PC-9 (cell line): ENCODE data around the gene PXMP2. TPM values are rescaled to one million over a fixed set of nuclear protein-coding genes. Genes with fewer than 3 reads are reported as not detected.
"Not testable (repeated sequence)": the region's sequence is repeated elsewhere in the genome, so short reads cannot be mapped to it uniquely, and the experiment has no call there.

Experiments used
- BruUV-seq: library from RNA; stranded (reverse); fragments of 400-500 nt; replicated peaks from 2 replicates; lab custom pipeline; 2021; lab: Mats Ljungman, UMichigan
- CTCF ChIA-PET: fragments of 300-600 bp; sonication (Branson Sonifier 250); formaldehyde crosslinking; loops from one replicate; lab custom pipeline; 2022; ENCODE audit warnings: antibody characterized with exemption; lab: Charles Lee
- POLR2A ChIA-PET: fragments of 300-600 bp; sonication (Branson Sonifier 250); formaldehyde crosslinking; loops from one replicate; lab custom pipeline; 2022; ENCODE audit warnings: antibody characterized with exemption; ENCODE audit not compliant: unreplicated experiment; lab: Charles Lee
- DNase-seq, 2 experiments: peaks; one replicate each; pipeline versions ENCODE4 v3.0.0 to v3.0.0-alpha.2; 2015 to 2022; ENCODE audit warnings: mixed read lengths in 1 of 2
- H2AFZ ChIP-seq: fragments of 200-600 bp; sonication (generic); 2 replicates; pipeline ENCODE4 v1.8.1; 2017; ENCODE audit warnings: antibody characterized with exemption
- H3F3A ChIP-seq: fragments of 200-600 bp; sonication (generic); 2 replicates; pipeline ENCODE4 v1.8.1; 2017; ENCODE audit warnings: antibody characterized with exemption, mild to moderate bottlenecking, low read depth; ENCODE audit not compliant: insufficient read depth
- H3K27ac ChIP-seq: fragments of 200-600 bp; sonication (generic); 2 replicates; pipeline ENCODE4 v1.6.1; 2016; ENCODE audit warnings: mixed run types
- H3K27me3 ChIP-seq: fragments of 200-600 bp; sonication (generic); 2 replicates; pipeline ENCODE4 v1.6.1; 2016; ENCODE audit warnings: low read depth, mixed run types; ENCODE audit not compliant: insufficient read depth
- H3K36me3 ChIP-seq: fragments of 200-600 bp; sonication (generic); 2 replicates; pipeline ENCODE4 v1.6.1; 2016; ENCODE audit warnings: low read depth, mixed run types
- H3K4me1 ChIP-seq: fragments of 200-600 bp; sonication (generic); replicated peaks from 2 replicates; pipeline ENCODE4 v1.6.1; 2016; ENCODE audit warnings: mixed run types; ENCODE audit not compliant: insufficient read depth
- H3K4me2 ChIP-seq: fragments of 200-600 bp; sonication (generic); 2 replicates; pipeline ENCODE4 v1.6.1; 2017; ENCODE audit warnings: mixed run types
- H3K4me3 ChIP-seq: fragments of 200-600 bp; sonication (generic); 2 replicates; pipeline ENCODE4 v1.6.1; 2016; ENCODE audit warnings: mixed run types
- H3K79me2 ChIP-seq: fragments of 200-600 bp; sonication (generic); 2 replicates; pipeline ENCODE4 v1.6.1; 2017; ENCODE audit warnings: low read depth, mixed run types
- H3K9me2 ChIP-seq: fragments of 200-600 bp; sonication (generic); 2 replicates; pipeline ENCODE4 v1.8.1; 2017; ENCODE audit warnings: mild to moderate bottlenecking; ENCODE audit not compliant: insufficient read depth
- H3K9me3 ChIP-seq: fragments of 200-600 bp; sonication (generic); 2 replicates; pipeline ENCODE4 v1.8.1; 2016; ENCODE audit warnings: low read depth; ENCODE audit not compliant: insufficient read depth
- H4K20me1 ChIP-seq: fragments of 200-600 bp; sonication (generic); 2 replicates; pipeline ENCODE4 v1.8.1; 2017; ENCODE audit not compliant: insufficient read depth
- EZH2 ChIP-seq: fragments of 200-600 bp; sonication (generic); IDR thresholded peaks from 2 replicates; pipeline ENCODE4 v1.8.0; 2017; ENCODE audit warnings: antibody characterized with exemption, low read depth
- intact Hi-C: fragments of 100-400 bp; cut with micrococcal nuclease; formaldehyde crosslinking; loops from one replicate; pipeline ENCODE4 v1.10.0; 2022; ENCODE audit not compliant: unreplicated experiment
- total RNA-seq: library from RNA; stranded (reverse); gene quantifications from 2 replicates; pipeline ENCODE4 v1.2.3, GENCODE V29; 2021
- TF ChIP-seq, protein P1 (sequence below): fragments of 200-600 bp; sonication (generic); conservative IDR thresholded peaks from 2 replicates; pipeline ENCODE4 v1.6.1; 2017; ENCODE audit warnings: mixed run types, antibody characterized with exemption, mild to moderate bottlenecking, moderate library complexity

Gene PXMP2
- total RNA-seq, 1 experiment from 2014 or later = 38.6 TPM

DNA sequence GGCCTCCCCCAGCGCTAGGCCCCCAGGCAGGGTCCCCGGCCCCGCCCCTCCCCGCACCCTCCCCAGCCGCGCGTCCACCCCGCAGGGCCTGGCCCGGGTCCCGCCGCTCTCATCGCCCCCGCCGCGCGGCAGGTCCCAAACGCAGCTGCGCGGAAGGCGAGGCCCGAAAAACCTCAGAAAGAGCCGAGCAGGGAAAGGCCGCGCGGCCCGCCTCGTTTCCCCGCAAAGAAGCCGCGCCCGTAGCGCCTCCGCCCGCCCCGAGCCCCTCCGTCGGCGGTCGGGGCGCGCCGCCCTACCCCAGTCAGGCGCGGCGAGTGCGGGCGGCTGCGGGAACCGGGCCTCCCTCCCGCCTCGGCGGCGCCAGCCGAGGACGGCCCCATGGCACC lies 569 bp upstream of the PXMP2 start:
- no peak for DNase-seq
- Histone ChIP-seq H3K9me3 (no peaks in the 10 kb centered on the region), H3K9me2 (no peaks in the 10 kb centered on the region), H3K79me2 (peaks cover 39% of the 10 kb centered on the region), H3K4me2 (peak overlapping the region; percentile 81), H3K4me1 (peaks cover 13% of the 10 kb centered on the region), H3F3A (peaks cover 4% of the 10 kb centered on the region; the same call in 1 of the 2 replicates), H3K27me3 (no peaks in the 10 kb centered on the region), H2AFZ (peak overlapping the region; percentile 80), H3K27ac (no peak overlapping the region), H3K4me3 (peak overlapping the region; percentile 81; the same call in 1 of the 2 replicates), H4K20me1 (no peaks in the 10 kb centered on the region), H3K36me3 (peaks cover 8% of the 10 kb centered on the region; the same call in 1 of the 2 replicates)
- BruUV-seq = no TSS peak
- ChIA-PET POLR2A (interaction anchor here (0.6 kb wide), 1 partner anchor 142 kb away, joined by 3 read pairs; no protein-coding TSS in a partner anchor), CTCF (no interaction called here)
- no peak for TF ChIP-seq EZH2
- TF ChIP-seq, protein P1, sequence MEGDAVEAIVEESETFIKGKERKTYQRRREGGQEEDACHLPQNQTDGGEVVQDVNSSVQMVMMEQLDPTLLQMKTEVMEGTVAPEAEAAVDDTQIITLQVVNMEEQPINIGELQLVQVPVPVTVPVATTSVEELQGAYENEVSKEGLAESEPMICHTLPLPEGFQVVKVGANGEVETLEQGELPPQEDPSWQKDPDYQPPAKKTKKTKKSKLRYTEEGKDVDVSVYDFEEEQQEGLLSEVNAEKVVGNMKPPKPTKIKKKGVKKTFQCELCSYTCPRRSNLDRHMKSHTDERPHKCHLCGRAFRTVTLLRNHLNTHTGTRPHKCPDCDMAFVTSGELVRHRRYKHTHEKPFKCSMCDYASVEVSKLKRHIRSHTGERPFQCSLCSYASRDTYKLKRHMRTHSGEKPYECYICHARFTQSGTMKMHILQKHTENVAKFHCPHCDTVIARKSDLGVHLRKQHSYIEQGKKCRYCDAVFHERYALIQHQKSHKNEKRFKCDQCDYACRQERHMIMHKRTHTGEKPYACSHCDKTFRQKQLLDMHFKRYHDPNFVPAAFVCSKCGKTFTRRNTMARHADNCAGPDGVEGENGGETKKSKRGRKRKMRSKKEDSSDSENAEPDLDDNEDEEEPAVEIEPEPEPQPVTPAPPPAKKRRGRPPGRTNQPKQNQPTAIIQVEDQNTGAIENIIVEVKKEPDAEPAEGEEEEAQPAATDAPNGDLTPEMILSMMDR = no peak
- intact Hi-C loops = loop anchor here (2.0 kb wide), 1 partner anchor 74 kb away; the partner anchor contains the start of gene ANKLE2

DNA sequence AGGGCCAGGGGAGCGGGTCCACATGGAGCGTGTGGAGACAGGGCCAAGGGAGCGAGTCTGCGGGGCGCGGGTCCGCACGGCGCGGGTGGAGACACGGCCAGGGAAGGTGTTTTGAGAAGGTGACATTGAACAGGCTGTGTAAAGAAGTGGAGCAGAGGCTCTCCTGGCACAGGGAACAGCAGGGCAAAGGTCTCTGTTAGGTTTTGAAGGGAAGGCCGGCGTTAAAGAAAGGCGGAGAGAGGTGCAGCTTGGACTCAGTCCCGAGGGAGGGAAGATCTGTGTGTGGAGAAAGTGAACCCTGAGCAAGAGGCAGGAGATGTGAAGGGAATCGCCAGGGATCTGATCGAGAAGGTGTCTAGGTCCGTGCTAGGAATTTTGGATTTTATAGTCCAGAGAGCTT lies 1.8 kb downstream of the PXMP2 start:
- Histone ChIP-seq H3K79me2 (peaks cover 21% of the 10 kb centered on the region), H3K27me3 (no peaks in the 10 kb centered on the region), H3K4me2 (no peak overlapping the region), H3K9me2 (no peaks in the 10 kb centered on the region), H3K36me3 (peaks cover 8% of the 10 kb centered on the region; the same call in 1 of the 2 replicates), H3F3A (peaks cover 4% of the 10 kb centered on the region; the same call in 1 of the 2 replicates), H4K20me1 (no peaks in the 10 kb centered on the region), H2AFZ (no peak overlapping the region), H3K4me3 (no peak overlapping the region), H3K9me3 (no peaks in the 10 kb centered on the region), H3K4me1 (peaks cover 13% of the 10 kb centered on the region), H3K27ac (no peak overlapping the region)
- intact Hi-C loops = no loop called here
- TF ChIP-seq, protein P1 = no peak
- TF ChIP-seq EZH2 = no peak
- CTCF ChIA-PET = no interaction called here
- no peak for DNase-seq
- POLR2A ChIA-PET = no interaction called here
- no TSS peak for BruUV-seq

DNA sequence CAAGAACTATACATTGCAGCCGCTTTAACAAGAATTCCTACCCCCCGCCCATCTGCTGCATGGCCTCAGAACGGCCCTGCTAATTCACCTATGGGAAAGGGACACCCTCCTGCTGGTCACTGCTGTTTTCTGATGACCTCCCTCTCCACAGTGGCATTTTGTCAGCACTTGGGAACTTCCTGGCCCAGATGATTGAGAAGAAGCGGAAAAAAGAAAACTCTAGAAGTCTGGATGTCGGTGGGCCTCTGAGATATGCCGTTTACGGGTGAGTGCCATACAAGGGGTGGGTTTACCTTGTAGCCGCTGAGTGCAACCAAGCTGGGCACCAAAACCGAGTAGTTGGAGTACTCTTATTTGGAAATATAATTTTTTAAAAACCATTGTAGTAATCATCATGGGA lies 2.7 kb downstream of the PXMP2 start:
- ChIA-PET CTCF (no interaction called here), POLR2A (no interaction called here)
- DNase-seq = no peak
- TF ChIP-seq EZH2 = no peak
- TF ChIP-seq, protein P1 = no peak
- intact Hi-C loops = no loop called here
- H3K9me3 ChIP-seq = no peaks in the 10 kb centered on the region
- H3K9me2 ChIP-seq = no peaks in the 10 kb centered on the region
- H4K20me1 ChIP-seq = no peaks in the 10 kb centered on the region
- H3K4me1 ChIP-seq = peaks cover 13% of the 10 kb centered on the region
- no peak overlapping the region for H3K27ac ChIP-seq
- H2AFZ ChIP-seq = no peak overlapping the region
- no peaks in the 10 kb centered on the region for H3K27me3 ChIP-seq
- H3K4me2 ChIP-seq = no peak overlapping the region
- peaks cover 4% of the 10 kb centered on the region; the same call in 1 of the 2 replicates for H3F3A ChIP-seq
- BruUV-seq = no TSS peak
- H3K79me2 ChIP-seq = peaks cover 18% of the 10 kb centered on the region
- peaks cover 8% of the 10 kb centered on the region; the same call in 1 of the 2 replicates for H3K36me3 ChIP-seq
- H3K4me3 ChIP-seq = no peak overlapping the region

DNA sequence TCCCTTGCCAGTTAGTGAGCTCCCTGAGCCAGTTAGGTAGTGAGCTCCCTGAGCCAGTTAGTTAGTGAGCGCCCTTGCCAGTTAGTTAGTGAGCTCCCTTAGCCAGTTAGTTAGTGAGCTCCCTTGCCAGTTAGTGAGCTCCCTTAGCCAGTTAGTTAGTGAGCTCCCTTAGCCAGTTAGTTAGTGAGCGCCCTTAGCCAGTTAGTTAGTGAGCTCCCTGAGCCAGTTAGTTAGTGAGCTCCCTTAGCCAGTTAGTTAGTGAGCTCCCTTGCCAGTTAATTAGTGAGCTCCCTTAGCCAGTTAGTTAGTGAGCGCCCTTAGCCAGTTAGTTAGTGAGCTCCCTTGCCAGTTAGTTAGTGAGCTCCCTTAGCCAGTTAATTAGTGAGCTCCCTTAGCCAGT lies 4.6 kb downstream of the PXMP2 start:
- H4K20me1 ChIP-seq, H3K4me3 ChIP-seq, H3K9me2 ChIP-seq, DNase-seq, H3K27ac ChIP-seq, H3K79me2 ChIP-seq, H2AFZ ChIP-seq, H3K4me2 ChIP-seq, H3F3A ChIP-seq, H3K27me3 ChIP-seq, intact Hi-C loops, POLR2A ChIA-PET, H3K4me1 ChIP-seq, BruUV-seq, H3K36me3 ChIP-seq, H3K9me3 ChIP-seq: not testable (repeated sequence)
- CTCF ChIA-PET = interaction anchor here (0.7 kb wide), 1 partner anchor 618 kb away, joined by 4 read pairs; no protein-coding TSS in a partner anchor

DNA sequence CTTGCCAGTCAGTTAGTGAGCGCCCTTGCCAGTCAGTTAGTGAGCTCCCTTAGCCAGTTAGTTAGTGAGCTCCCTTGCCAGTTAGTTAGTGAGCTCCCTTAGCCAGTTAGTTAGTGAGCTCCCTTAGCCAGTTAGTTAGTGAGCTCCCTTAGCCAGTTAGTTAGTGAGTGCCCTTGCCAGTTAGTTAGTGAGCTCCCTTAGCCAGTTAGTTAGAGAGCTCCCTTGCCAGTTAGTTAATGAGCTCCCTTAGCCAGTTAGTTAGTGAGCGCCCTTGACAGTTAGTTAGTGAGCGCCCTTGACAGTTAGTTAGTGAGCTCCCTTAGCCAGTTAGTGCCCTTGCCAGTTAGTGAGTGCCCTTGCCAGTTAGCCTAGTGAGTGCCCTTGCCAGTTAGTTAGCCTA lies 7.5 kb downstream of the PXMP2 start:
- intact Hi-C loops = not testable (repeated sequence)

More for the DNA sequence above, 7.5 kb downstream of the PXMP2 start:
- DNase-seq, H3K4me3 ChIP-seq, H3K4me1 ChIP-seq, BruUV-seq, H3K27me3 ChIP-seq, H3K9me2 ChIP-seq, H3K4me2 ChIP-seq, H4K20me1 ChIP-seq, POLR2A ChIA-PET, H3K9me3 ChIP-seq, CTCF ChIA-PET, H3K27ac ChIP-seq, H2AFZ ChIP-seq, H3K79me2 ChIP-seq: not testable (repeated sequence)
- Histone ChIP-seq H3K36me3 (peaks cover 17% of the 10 kb centered on the region), H3F3A (peaks cover 10% of the 10 kb centered on the region)
